ENCODE results near the gene NEK10. TPM values are rescaled to one million over a fixed set of nuclear protein-coding genes. Genes with fewer than 3 reads are reported as not detected.

Gene NEK10
- total RNA-seq, 1 experiment from 2014 or later = 4.3 TPM

GRCh38 chr3:27319847-27320526, 49.2 kb downstream of the NEK10 start:
- ChIA-PET POLR2A (ENCODE audit: unreplicated experiment) (no interaction called here), CTCF (no interaction called here)
- TF ChIP-seq EZH2 (IDR thresholded peaks at IDR 0.05; ENCODE audit: low read depth) (no peak), CTCF (conservative IDR thresholded peaks at IDR 0.05) (no peak)
- no peaks in the 10 kb centered on the region for H3F3A ChIP-seq (ENCODE audit: insufficient read depth, low read depth)
- no peaks in the 10 kb centered on the region for H3K4me1 ChIP-seq (replicated peaks; ENCODE audit: insufficient read depth)
- H3K4me3 ChIP-seq = no peak overlapping the region
- H3K79me2 ChIP-seq (ENCODE audit: low read depth) = no peaks in the 10 kb centered on the region
- intact Hi-C loops (cut with micrococcal nuclease; ENCODE audit: unreplicated experiment) = no loop called here
- no peaks in the 10 kb centered on the region for H3K9me2 ChIP-seq (ENCODE audit: insufficient read depth)
- BruUV-seq (replicated peaks) = no TSS peak
- H3K27ac ChIP-seq = no peak overlapping the region
- H3K4me2 ChIP-seq = no peak overlapping the region
- H3K9me3 ChIP-seq (ENCODE audit: insufficient read depth, low read depth) = no peaks in the 10 kb centered on the region
- H3K27me3 ChIP-seq (ENCODE audit: insufficient read depth, low read depth) = no peaks in the 10 kb centered on the region
- DNase-seq = no peak
- H3K36me3 ChIP-seq (ENCODE audit: low read depth) = no peaks in the 10 kb centered on the region
- H2AFZ ChIP-seq = no peak overlapping the region
- no peaks in the 10 kb centered on the region for H4K20me1 ChIP-seq (ENCODE audit: insufficient read depth)

GRCh38 chr3:27319304-27319703, 49.9 kb downstream of the NEK10 start:
- no TSS peak for BruUV-seq (replicated peaks)
- Histone ChIP-seq H3K36me3 (ENCODE audit: low read depth) (no peaks in the 10 kb centered on the region), H3K4me3 (no peak overlapping the region), H3K79me2 (ENCODE audit: low read depth) (no peaks in the 10 kb centered on the region), H3K27ac (no peak overlapping the region), H3K9me3 (ENCODE audit: insufficient read depth, low read depth) (no peaks in the 10 kb centered on the region), H3K9me2 (ENCODE audit: insufficient read depth) (no peaks in the 10 kb centered on the region), H3K4me2 (no peak overlapping the region), H3K27me3 (ENCODE audit: insufficient read depth, low read depth) (no peaks in the 10 kb centered on the region), H4K20me1 (ENCODE audit: insufficient read depth) (no peaks in the 10 kb centered on the region), H2AFZ (no peak overlapping the region), H3K4me1 (replicated peaks; ENCODE audit: insufficient read depth) (no peaks in the 10 kb centered on the region), H3F3A (ENCODE audit: insufficient read depth, low read depth) (no peaks in the 10 kb centered on the region)
- intact Hi-C loops (cut with micrococcal nuclease; ENCODE audit: unreplicated experiment) = no loop called here
- TF ChIP-seq CTCF (conservative IDR thresholded peaks at IDR 0.05) = no peak
- ChIA-PET POLR2A (ENCODE audit: unreplicated experiment) (no interaction called here), CTCF (no interaction called here)
- no peak for DNase-seq

GRCh38 chr3:27317096-27317495, 52.1 kb downstream of the NEK10 start:
- peak in 1 of 2 experiments; percentile 43 for DNase-seq
- intact Hi-C loops (cut with micrococcal nuclease; ENCODE audit: unreplicated experiment) = no loop called here

More at GRCh38 chr3:27317096-27317495, 52.1 kb downstream of the NEK10 start:
- Histone ChIP-seq H3K4me3 (no peak overlapping the region), H3K27me3 (ENCODE audit: insufficient read depth, low read depth) (no peaks in the 10 kb centered on the region), H3F3A (ENCODE audit: insufficient read depth, low read depth) (no peaks in the 10 kb centered on the region), H3K27ac (no peak overlapping the region), H2AFZ (no peak overlapping the region), H3K79me2 (ENCODE audit: low read depth) (no peaks in the 10 kb centered on the region), H3K4me1 (replicated peaks; ENCODE audit: insufficient read depth) (peaks cover 2% of the 10 kb centered on the region; the same call in 1 of the 2 replicates), H3K36me3 (ENCODE audit: low read depth) (no peaks in the 10 kb centered on the region), H3K4me2 (no peak overlapping the region), H4K20me1 (ENCODE audit: insufficient read depth) (no peaks in the 10 kb centered on the region), H3K9me3 (ENCODE audit: insufficient read depth, low read depth) (no peaks in the 10 kb centered on the region), H3K9me2 (ENCODE audit: insufficient read depth) (no peaks in the 10 kb centered on the region)
- POLR2A ChIA-PET (ENCODE audit: unreplicated experiment) = no interaction called here
- no TSS peak for BruUV-seq (replicated peaks)
- CTCF ChIA-PET = no interaction called here
- TF ChIP-seq CTCF (conservative IDR thresholded peaks at IDR 0.05) (no peak), EZH2 (IDR thresholded peaks at IDR 0.05; ENCODE audit: low read depth) (no peak)

Measured in PC-9 (cell line).